Measurements from ENCODE around the gene CDK5.

GRCh38 chr7:151047976-151048815, 9.5 kb downstream of the CDK5 start, which contains the start of gene ASIC3:
- TF ChIP-seq, protein P1, sequence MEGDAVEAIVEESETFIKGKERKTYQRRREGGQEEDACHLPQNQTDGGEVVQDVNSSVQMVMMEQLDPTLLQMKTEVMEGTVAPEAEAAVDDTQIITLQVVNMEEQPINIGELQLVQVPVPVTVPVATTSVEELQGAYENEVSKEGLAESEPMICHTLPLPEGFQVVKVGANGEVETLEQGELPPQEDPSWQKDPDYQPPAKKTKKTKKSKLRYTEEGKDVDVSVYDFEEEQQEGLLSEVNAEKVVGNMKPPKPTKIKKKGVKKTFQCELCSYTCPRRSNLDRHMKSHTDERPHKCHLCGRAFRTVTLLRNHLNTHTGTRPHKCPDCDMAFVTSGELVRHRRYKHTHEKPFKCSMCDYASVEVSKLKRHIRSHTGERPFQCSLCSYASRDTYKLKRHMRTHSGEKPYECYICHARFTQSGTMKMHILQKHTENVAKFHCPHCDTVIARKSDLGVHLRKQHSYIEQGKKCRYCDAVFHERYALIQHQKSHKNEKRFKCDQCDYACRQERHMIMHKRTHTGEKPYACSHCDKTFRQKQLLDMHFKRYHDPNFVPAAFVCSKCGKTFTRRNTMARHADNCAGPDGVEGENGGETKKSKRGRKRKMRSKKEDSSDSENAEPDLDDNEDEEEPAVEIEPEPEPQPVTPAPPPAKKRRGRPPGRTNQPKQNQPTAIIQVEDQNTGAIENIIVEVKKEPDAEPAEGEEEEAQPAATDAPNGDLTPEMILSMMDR (IDR thresholded peaks at IDR 0.05): no peak
- TF ChIP-seq POLR2A (IDR thresholded peaks at IDR 0.05): no peak

All from vagina (tissue), 2 donors.